Aortic smooth muscle cell (primary cell): ENCODE measurements around the gene SLC46A3. TPM values are rescaled to one million over a fixed set of nuclear protein-coding genes. Genes with fewer than 3 reads are reported as not detected.

Experiments used
- total RNA-seq: library from RNA; depleted of rRNA; stranded (reverse); fragments of >200 nt; gene quantifications from 2 replicates; pipeline ENCODE4 v1.2.3, GENCODE V29; 2014

SLC46A3 gene
- 5.7 and 6.1 TPM in 2 replicates for total RNA-seq

GRCh38 chr13:28718543-28719226 is at the start of gene SLC46A3:
Gene SLC46A3, minus strand, starts transcription at chr13:28718970. Its CDS starts 972 bp downstream, at chr13:28717998.

GRCh38 chr13:28658796-28659620 is 59.8 kb downstream of the SLC46A3 start, which contains the start of gene POMP:
Gene POMP, plus strand, starts transcription at chr13:28659130. Its CDS starts 55 bp downstream, at chr13:28659185.

Other genes starting within 250 kb of the SLC46A3 start
- 3.2 and 5.4 TPM in 2 replicates for gene FLT1, start 223.8 kb downstream of the SLC46A3 start, total RNA-seq
- 101 and 113 TPM in 2 replicates for gene POMP, start 59.8 kb downstream of the SLC46A3 start, total RNA-seq
- under 0.01 and 0.25 TPM in 2 replicates for gene MTUS2, start 101.4 kb upstream of the SLC46A3 start, total RNA-seq